ENCODE results near the gene TRAM2. TPM values are rescaled to one million over a fixed set of nuclear protein-coding genes. Genes with fewer than 3 reads are reported as not detected.

The TRAM2 gene
- total RNA-seq, 1 experiment from 2014 or later, result 13.4 TPM

GRCh38 chr6:52612336-52613054 is 35.6 kb upstream of the TRAM2 start (continued):
- TF ChIP-seq NFE2L1 (CRISPR knock-in tag; IDR thresholded peaks at IDR 0.05) (no peak), SOX15 (CRISPR knock-in tag; IDR thresholded peaks at IDR 0.05) (no peak), NFATC4 (CRISPR knock-in tag; IDR thresholded peaks at IDR 0.05) (no peak)

- POLR2A ChIA-PET, result no interaction called here
- Mint-ChIP-seq H3K36me3 (no peaks in the 10 kb centered on the region), H3K27ac (no peak overlapping the region), H3K27me3 (ENCODE audit: low read depth) (no peaks in the 10 kb centered on the region), H3K9me3 (peaks cover 13% of the 10 kb centered on the region; the same call in 1 of the 2 replicates), H3K4me3 (no peak overlapping the region), H3K4me1 (peaks cover 11% of the 10 kb centered on the region)
- DNase-seq (ENCODE audit: low spot score) (no peak), ATAC-seq (no peak)
- no peak for TF ChIP-seq ZNF281 (CRISPR knock-in tag; IDR thresholded peaks at IDR 0.05)
- no peak for TF ChIP-seq MAX (CRISPR knock-in tag; IDR thresholded peaks at IDR 0.05)
- TF ChIP-seq ELF4 (CRISPR knock-in tag; IDR thresholded peaks at IDR 0.05; ENCODE audit: low read depth), result no peak
- no peak for TF ChIP-seq ZBTB21 (CRISPR knock-in tag; IDR thresholded peaks at IDR 0.05; ENCODE audit: borderline replicate concordance)
- no peak for TF ChIP-seq CREB1 (CRISPR knock-in tag; IDR thresholded peaks at IDR 0.05)
- no peak for TF ChIP-seq ZNF121 (CRISPR knock-in tag; IDR thresholded peaks at IDR 0.05)
- no peak for TF ChIP-seq NR2C2 (CRISPR knock-in tag; IDR thresholded peaks at IDR 0.05)
- no peak for TF ChIP-seq AR (CRISPR knock-in tag; IDR thresholded peaks at IDR 0.05)
- CTCF ChIA-PET, result interaction anchor here (0.5 to 1.0 kb wide), 2 partner anchors 14 to 204 kb away, joined by 4 to 6 read pairs; no protein-coding TSS in a partner anchor
Measured at GRCh38 chr6:52611833-52612232, 35.0 kb upstream of the TRAM2 start.

- POLR2A ChIA-PET, result no interaction called here
- H3K36me3 Mint-ChIP-seq, result no peaks in the 10 kb centered on the region
- ATAC-seq (no peak), DNase-seq (ENCODE audit: low spot score) (no peak)
- no peak overlapping the region for H3K4me3 Mint-ChIP-seq
- H3K9me3 Mint-ChIP-seq, result peaks cover 19% of the 10 kb centered on the region
- no peaks in the 10 kb centered on the region for H3K27me3 Mint-ChIP-seq (ENCODE audit: low read depth)
- CTCF ChIA-PET, result no interaction called here
- H3K4me1 Mint-ChIP-seq, result peaks cover 11% of the 10 kb centered on the region
- H3K27ac Mint-ChIP-seq, result no peak overlapping the region
- TF ChIP-seq ESRRA (CRISPR knock-in tag; IDR thresholded peaks at IDR 0.05; ENCODE audit: borderline replicate concordance) (no peak), CTCF (IDR thresholded peaks at IDR 0.05) (no peak), GTF2I (CRISPR knock-in tag; conservative IDR thresholded peaks at IDR 0.05) (no peak), STAT6 (CRISPR knock-in tag; conservative IDR thresholded peaks at IDR 0.05; ENCODE audit: low read depth) (no peak), MXD4 (CRISPR knock-in tag; IDR thresholded peaks at IDR 0.05; ENCODE audit: borderline replicate concordance) (no peak), ELF4 (CRISPR knock-in tag; IDR thresholded peaks at IDR 0.05; ENCODE audit: low read depth) (no peak), RELA (CRISPR knock-in tag; IDR thresholded peaks at IDR 0.05; ENCODE audit: borderline replicate concordance) (no peak), ZNF121 (CRISPR knock-in tag; IDR thresholded peaks at IDR 0.05) (no peak), ZBTB43 (CRISPR knock-in tag; IDR thresholded peaks at IDR 0.05) (no peak), ZNF512 (CRISPR knock-in tag; IDR thresholded peaks at IDR 0.05; ENCODE audit: borderline replicate concordance) (no peak)
Measured at GRCh38 chr6:52610745-52611355, 34.0 kb upstream of the TRAM2 start.
